Suprapubic skin (tissue), 4 donors: ENCODE data around the gene SYT1. TPM values are rescaled to one million over a fixed set of nuclear protein-coding genes. Genes with fewer than 3 reads are reported as not detected.
"Not testable (repeated sequence)": the region's sequence is repeated elsewhere in the genome, so short reads cannot be mapped to it uniquely, and the experiment has no call there.

Experiments
- DNase-seq, 2 donors: peaks; one replicate each; pipeline ENCODE4 v3.0.0-alpha.2; 2019; ENCODE audit warnings: low spot score in 2 of 2
- H3K27ac ChIP-seq: fragments of 200-600 bp; sonication (generic); one replicate; pipeline ENCODE4 v1.5.1; 2019
- H3K27me3 ChIP-seq: fragments of 200-600 bp; sonication (generic); one replicate; pipeline ENCODE4 v1.5.1; 2019
- H3K36me3 ChIP-seq: fragments of 200-600 bp; sonication (generic); one replicate; pipeline ENCODE4 v1.5.1; 2019
- H3K4me1 ChIP-seq: fragments of 200-600 bp; sonication (generic); one replicate; pipeline ENCODE4 v1.5.1; 2019
- H3K4me3 ChIP-seq: fragments of 200-600 bp; sonication (generic); one replicate; pipeline ENCODE4 v1.5.1; 2019; ENCODE audit warnings: mild to moderate bottlenecking
- H3K9me3 ChIP-seq: fragments of 200-600 bp; sonication (generic); one replicate; pipeline ENCODE4 v1.5.1; 2019
- CTCF ChIP-seq, 2 donors: fragments of 200-600 bp in 1 of 2; fragments of 450-650 bp in 1 of 2; sonication (generic) in 1 of 2; IDR thresholded peaks; one replicate each; pipeline ENCODE4 v1.5.1; 2016 to 2019; ENCODE audit warnings: antibody characterized with exemption in 2 of 2, mild to moderate bottlenecking in 1 of 2, moderate library complexity in 1 of 2
- EP300 ChIP-seq: sonication (generic); formaldehyde crosslinking; IDR thresholded peaks from one replicate; pipeline ENCODE4 v1.6.1; 2017; ENCODE audit warnings: antibody characterized with exemption
- POLR2A ChIP-seq, 2 donors: fragments of 450-650 bp; IDR thresholded peaks; one replicate each; pipeline ENCODE4 v1.6.1; 2017; ENCODE audit warnings: antibody characterized with exemption in 2 of 2, mild to moderate bottlenecking in 2 of 2, moderate library complexity in 2 of 2
- POLR2AphosphoS5 ChIP-seq, 3 donors: sonication (generic); formaldehyde crosslinking; IDR thresholded peaks; one replicate each; pipeline ENCODE4 v1.6.1; 2017; ENCODE audit warnings: antibody characterized with exemption in 3 of 3
- WGBS: methylation state at CpG from one replicate; pipeline ENCODE4 v1.1.5; 2018; 5-methylcytosine and 5-hydroxymethylcytosine counted together
- total RNA-seq, 4 donors: library from RNA; depleted of rRNA; stranded (reverse); fragments of >200 nt; gene quantifications; one replicate each; pipeline ENCODE4 v1.1.0, GENCODE V29; 2016

SYT1 gene
- total RNA-seq, 4 donors from 2014 or later = 0.15 to 0.31 TPM; not detected in 2

GRCh38 chr12:79422060-79422812 lies 557.7 kb downstream of the SYT1 start:
- H3K36me3 ChIP-seq = no peaks in the 10 kb centered on the region
- DNase-seq = no peak
- TF ChIP-seq POLR2AphosphoS5 (IDR thresholded peaks at IDR 0.05) = no peak
- TF ChIP-seq CTCF (IDR thresholded peaks at IDR 0.05) = no peak
- no peak for TF ChIP-seq EP300
- no peak for TF ChIP-seq POLR2A (IDR thresholded peaks at IDR 0.05)
- WGBS = 80% methylated on average over 3 of the region's 3 CpGs
- H3K27ac ChIP-seq = peak overlapping the region; percentile 38
- H3K4me3 ChIP-seq = no peak overlapping the region
- no peaks in the 10 kb centered on the region for H3K27me3 ChIP-seq
- no peaks in the 10 kb centered on the region for H3K9me3 ChIP-seq
- peaks cover 33% of the 10 kb centered on the region for H3K4me1 ChIP-seq

- no peaks in the 10 kb centered on the region for H3K27me3 ChIP-seq
- 96% methylated on average over 3 of the region's 3 CpGs for WGBS
- H3K4me1 ChIP-seq = peaks cover 31% of the 10 kb centered on the region
- H3K36me3 ChIP-seq = no peaks in the 10 kb centered on the region
- H3K9me3 ChIP-seq = no peaks in the 10 kb centered on the region
- H3K4me3 ChIP-seq = no peak overlapping the region
- DNase-seq = no peak
- H3K27ac ChIP-seq = peak overlapping the region; percentile 34
- no peak for TF ChIP-seq POLR2A (IDR thresholded peaks at IDR 0.05)
- no peak for TF ChIP-seq POLR2AphosphoS5 (IDR thresholded peaks at IDR 0.05)
- no peak for TF ChIP-seq CTCF (IDR thresholded peaks at IDR 0.05)
- TF ChIP-seq EP300 = no peak
Observed at GRCh38 chr12:79423560-79423959, 559.0 kb downstream of the SYT1 start.

GRCh38 chr12:79424109-79424721 lies 559.6 kb downstream of the SYT1 start:
- H3K4me3 ChIP-seq = no peak overlapping the region
- H3K4me1 ChIP-seq = peaks cover 31% of the 10 kb centered on the region

GRCh38 chr12:79426121-79426520 lies 561.5 kb downstream of the SYT1 start:
- Histone ChIP-seq H3K9me3 (no peaks in the 10 kb centered on the region), H3K27me3 (no peaks in the 10 kb centered on the region), H3K4me3 (no peak overlapping the region), H3K27ac (no peak overlapping the region), H3K36me3 (no peaks in the 10 kb centered on the region), H3K4me1 (peaks cover 17% of the 10 kb centered on the region)
- no peak for DNase-seq
- TF ChIP-seq CTCF (IDR thresholded peaks at IDR 0.05) = no peak

More at GRCh38 chr12:79424109-79424721, 559.6 kb downstream of the SYT1 start:
- Histone ChIP-seq H3K27me3 (no peaks in the 10 kb centered on the region), H3K9me3 (no peaks in the 10 kb centered on the region), H3K27ac (peak overlapping the region; percentile 50), H3K36me3 (no peaks in the 10 kb centered on the region)
- 63% methylated on average over 2 of the region's 2 CpGs for WGBS
- DNase-seq = no peak
- TF ChIP-seq CTCF (IDR thresholded peaks at IDR 0.05) (no peak), POLR2A (IDR thresholded peaks at IDR 0.05) (no peak), POLR2AphosphoS5 (IDR thresholded peaks at IDR 0.05) (no peak), EP300 (no peak)

GRCh38 chr12:79426744-79427143 lies 562.2 kb downstream of the SYT1 start:
- DNase-seq, H3K9me3 ChIP-seq, H3K27me3 ChIP-seq, H3K36me3 ChIP-seq, H3K27ac ChIP-seq, H3K4me3 ChIP-seq: not testable (repeated sequence)
- WGBS = 77% methylated on average over 3 of the region's 3 CpGs
- H3K4me1 ChIP-seq = peaks cover 17% of the 10 kb centered on the region
